ENCODE measurements around the gene CDC37.
"Not testable (repeated sequence)": the region's sequence is repeated elsewhere in the genome, so short reads cannot be mapped to it uniquely, and the experiment has no call there.

The CDC37 gene

DNA sequence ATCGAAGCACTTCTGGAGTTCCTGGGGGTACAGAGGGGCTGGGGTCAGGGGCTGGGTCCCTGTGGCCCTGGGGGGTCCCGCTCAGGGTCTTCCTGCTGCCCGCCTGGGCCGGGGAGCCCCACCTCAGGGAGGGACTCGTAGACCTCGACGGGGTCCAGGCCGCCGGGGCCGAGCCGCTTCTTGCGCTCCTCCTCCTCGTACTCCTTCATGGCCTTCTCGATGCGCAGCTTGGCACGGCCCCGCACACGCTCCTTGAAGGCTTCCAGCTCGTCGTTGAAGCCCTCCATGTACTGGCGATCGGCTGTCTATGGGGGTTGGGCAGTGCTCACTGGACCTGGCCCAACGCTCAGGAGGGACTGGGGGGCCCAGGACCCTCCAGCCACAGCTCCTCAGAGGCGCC lies 10.2 kb downstream of the CDC37 start:
- no peak for DNase-seq (ENCODE audit: low spot score)

DNA sequence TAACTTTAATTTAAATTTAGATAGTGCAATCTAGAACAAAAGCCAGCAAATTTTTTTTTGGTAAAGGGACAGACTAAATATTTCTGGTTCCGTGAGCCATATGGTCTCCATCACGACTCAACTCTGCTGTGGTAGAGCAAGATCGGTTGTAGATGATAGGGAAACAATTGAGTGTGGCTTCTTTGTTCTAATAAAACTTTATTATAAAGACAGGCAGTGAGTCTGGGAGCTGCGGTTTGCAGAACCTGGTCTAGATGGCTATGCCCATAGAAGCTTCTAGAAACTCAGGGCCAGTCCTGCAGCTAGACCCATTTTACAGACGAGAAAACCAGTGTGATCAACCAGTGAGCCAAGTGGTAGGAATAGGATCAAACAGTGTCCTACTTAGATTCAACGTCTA lies 11.2 kb downstream of the CDC37 start:
- DNase-seq (ENCODE audit: low spot score): no peak

DNA sequence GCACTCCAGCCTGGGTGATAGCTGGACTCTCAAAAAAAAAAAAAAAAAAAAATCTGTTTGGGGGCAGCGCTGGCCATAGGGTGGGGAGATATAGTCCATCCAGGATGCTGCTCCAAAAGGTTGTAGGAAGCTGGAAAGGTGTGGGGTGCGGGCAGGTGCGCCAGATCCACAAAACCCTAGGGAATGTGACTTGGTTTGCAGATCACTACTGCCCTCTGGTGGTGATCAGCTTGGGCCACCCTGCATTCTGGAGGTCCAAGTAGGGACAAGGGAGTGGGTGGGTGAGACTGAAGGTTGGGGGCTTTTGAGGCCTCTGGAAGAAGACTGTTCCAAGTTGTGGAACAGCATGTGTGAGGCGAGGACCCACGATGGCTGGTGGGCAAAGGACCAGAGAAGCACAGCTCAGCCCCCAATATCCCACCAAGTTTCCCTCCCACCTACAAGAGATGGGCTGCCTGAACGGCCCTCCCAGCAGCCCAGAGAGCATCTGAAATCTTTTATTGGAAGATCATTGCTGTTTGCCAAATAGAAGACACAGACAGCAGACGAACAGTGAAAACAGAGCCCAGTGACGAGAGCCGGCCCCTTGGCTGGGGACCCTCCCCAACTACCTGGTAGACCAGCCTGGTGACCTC lies 12.6 kb downstream of the CDC37 start:
- peak; percentile 80 for DNase-seq (ENCODE audit: low spot score)

DNA sequence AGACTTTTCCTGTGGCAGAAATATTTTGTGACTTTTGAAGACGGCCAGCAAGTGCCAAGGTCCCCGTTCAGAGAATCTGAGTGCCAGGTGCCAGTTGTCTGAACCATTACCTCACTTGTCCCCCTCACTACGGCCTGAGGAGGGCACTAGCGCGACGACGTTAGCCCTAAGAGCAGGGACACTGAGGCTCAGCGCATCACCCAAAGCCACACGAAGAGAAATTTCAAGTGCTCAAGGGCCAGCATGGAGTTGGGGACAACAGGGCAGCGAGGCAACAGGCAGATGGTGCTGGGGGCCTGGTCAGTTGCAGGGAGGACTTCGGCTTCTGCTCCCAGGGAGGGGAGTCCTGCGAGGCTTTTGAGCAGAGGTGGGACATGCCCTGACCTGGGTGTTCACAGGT lies 13.5 kb downstream of the CDC37 start:
- DNase-seq (ENCODE audit: low spot score): no peak

DNA sequence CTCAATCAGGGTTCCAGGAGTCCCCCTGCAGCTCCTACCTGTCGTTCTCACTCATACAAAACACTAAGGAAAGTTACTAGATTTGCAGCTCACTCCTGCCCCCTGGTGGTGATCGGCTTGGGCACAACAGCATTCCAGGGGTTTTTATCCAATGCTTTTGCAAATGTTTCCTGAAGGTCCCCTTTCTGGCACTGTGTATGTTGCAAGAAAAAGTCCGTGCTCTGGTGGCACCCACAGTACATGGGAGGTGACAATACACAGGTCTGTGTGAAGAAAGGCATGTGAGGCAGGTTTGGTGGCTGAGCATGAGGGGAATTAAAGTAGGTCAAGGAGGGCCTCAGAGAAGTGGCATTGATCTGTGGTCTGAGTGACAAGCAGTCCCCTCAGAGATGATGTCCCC lies 14.4 kb downstream of the CDC37 start:
- DNase-seq (ENCODE audit: low spot score): peak; percentile 69

DNA sequence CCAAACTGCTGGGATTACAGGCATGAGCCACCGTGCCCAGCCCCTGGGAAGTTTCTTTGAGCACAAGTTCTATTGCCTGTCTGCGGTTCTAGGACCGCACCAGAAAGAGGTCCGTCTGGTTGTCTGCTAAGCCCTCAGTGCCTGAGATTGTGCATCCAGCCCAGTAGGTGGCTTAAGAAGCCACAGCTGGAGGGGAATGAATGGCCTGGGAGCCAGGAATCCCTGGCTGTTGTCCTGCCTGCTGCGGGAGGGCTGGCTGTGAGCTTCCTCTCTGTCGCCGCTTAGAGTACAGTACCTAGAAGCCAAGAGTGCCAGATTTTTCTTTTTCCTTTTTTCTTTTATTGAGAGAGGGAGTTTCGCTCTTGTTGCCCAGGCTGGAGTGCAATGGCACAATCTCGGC lies 18.8 kb downstream of the CDC37 start:
- DNase-seq (ENCODE audit: low spot score): no peak

DNA sequence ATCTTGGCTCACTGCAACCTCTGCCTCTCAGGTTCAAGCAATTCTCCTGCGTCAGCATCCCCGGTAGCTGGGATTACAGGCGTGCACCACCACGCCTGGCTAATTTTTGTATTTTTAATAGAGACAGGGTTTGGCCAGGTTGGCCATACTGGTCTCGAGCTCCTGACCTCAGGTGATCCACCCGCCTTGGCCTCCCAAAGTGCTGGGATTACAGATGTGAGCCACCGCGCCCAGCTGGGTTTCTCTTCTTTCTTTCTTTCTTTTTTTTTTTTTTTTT lies 20.2 kb downstream of the CDC37 start:
- not testable (repeated sequence) for DNase-seq (ENCODE audit: low spot score)

DNA sequence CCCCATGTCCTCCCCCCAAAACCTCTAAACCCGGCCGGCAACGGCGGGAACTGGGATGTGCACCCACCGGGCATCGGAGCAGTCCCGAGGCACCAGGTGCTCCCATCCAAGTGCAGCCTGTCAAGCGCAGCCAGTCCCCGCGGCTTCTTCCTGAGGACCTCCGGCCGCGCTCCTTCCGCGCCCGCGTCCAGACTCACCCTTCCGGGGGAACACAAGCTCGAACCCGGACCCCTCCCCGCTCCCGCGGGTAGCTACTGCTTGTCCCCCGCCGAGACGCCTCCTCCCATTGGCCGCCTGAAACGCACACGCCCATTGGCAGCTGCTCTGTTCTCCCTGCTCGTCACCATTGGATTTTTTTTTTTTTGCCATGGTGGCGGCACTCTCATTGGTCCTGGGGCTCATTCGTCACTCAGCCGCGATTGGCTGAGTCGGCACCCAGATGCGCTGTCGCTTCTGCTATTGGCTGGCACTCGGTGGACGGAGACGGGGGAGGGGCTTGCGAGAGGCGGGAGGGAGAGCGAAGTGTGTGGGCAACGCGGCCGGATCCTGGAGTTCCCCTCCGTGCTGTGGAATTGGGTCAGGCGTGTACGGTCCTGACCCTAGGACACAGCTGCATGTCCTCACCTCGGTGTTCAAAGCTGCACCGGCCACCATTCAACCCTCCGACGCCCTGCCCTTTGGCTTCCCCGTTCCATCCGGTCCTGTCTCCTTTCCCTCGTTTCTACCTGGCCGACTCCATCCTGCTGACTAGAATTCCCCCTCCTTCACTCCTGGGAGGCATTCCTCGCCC lies 22.8 kb downstream of the CDC37 start, which contains the start of gene TYK2:
TSS of gene TYK2 (minus strand) at position 260 of the 790 bp plus-strand sequence. CDS start 2,166 bp downstream, outside the sequence.
- peak; percentile 100 for DNase-seq (ENCODE audit: low spot score)

DNA sequence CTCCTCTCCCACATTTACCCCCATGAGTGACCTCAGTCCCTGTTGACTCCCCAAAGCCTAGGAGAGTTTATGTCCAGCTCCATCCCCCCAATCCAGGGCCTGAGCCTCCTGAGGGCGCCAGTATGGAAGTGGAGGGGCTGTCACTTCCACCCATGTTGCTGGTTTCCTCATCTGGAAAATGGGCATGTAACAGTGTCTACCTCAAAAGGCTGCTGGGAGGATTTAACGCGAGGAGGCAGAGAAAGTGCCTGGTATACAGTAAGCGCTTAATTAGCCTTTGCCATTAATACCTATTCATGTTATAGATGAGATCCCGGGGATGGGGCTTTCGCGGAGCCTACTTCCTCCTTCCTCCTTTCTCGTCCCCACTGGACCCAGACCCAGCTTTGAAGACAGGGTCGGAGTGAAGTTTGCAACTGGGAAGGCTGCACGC lies 23.4 kb downstream of the CDC37 start:
- DNase-seq (ENCODE audit: low spot score): peak; percentile 44

DNA sequence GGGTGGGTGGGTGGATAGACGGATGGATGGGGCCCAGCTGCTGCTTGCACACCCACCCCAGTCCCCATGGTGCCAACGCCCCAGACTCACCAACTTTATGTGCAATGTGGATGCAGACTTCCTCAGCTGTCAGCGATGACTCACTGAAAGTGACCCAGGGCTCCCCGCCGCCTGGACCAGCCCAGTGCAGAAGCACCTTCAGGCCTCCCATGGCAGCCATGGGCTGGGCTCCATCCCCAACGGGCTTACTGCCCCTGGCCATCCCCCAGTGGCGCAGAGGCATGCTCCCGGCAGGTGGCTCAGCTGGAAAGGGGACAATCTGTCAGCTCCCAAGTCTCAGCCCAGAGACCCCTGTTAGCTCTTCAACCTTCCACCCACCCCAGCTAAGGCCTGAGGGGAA lies 25.2 kb downstream of the CDC37 start:
- DNase-seq (ENCODE audit: low spot score): no peak

DNA sequence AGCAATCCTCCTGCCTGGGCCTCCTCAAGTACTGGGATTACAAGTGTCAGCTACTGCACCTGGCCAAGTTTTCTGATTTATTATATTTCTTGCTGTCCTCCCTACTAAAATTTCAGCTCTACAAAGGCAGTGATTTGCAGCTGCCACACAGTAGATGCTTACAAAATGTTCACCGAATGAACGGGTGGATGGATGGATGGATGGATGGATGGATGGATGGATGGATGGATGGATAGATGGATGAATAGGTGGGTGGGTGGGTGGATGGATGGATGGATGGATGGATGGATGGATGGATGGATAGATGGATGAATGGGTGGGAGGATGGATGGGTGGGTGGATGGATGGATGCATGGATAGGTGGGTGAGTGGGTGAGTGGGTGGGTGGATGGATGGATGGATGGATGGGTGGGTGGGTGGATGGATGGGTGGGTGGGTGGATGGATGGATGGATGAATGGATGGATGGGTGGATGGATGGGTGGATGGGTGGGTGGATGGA lies 26.2 kb downstream of the CDC37 start:
- not testable (repeated sequence) for DNase-seq (ENCODE audit: low spot score)

DNA sequence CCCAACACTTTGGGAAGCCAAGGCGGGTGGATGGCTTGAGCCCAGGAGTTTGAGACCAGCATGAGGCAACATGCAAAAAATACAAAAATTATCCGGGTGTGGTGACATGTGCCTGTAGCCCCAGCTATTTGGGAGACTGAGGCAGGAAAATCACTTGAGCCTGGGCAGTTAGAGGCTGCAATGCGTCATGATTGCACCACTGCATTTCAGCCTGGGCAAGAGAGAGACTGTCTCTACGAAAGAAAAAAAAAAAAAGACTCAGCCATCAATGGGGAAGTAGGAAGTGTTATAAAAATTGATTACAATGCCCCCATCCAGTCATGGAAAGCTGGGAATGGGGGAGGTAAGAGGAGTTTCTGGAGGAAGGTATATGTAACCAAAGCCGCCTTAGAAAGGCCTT lies 28.4 kb downstream of the CDC37 start:
- DNase-seq (ENCODE audit: low spot score): no peak

DNA sequence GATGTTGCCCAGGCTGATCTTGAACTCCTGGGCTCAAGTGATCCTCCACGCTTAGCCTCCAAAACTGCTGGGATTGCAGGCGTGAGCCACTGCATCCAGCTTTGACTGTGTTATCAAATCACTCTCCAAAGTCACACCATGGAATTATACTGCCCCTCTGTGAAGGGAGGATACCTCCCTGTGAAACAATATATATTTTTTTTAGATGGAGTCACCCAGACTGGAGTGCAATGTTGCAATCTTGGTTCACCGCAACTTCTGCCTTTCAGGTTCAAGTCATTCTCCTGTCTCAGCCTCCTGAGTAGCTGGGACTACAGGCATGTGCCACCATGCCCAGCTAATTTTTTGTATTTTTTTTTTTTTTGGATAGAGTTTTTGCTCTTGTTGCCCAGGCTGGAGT lies 30.7 kb downstream of the CDC37 start:
- no peak for DNase-seq (ENCODE audit: low spot score)

DNA sequence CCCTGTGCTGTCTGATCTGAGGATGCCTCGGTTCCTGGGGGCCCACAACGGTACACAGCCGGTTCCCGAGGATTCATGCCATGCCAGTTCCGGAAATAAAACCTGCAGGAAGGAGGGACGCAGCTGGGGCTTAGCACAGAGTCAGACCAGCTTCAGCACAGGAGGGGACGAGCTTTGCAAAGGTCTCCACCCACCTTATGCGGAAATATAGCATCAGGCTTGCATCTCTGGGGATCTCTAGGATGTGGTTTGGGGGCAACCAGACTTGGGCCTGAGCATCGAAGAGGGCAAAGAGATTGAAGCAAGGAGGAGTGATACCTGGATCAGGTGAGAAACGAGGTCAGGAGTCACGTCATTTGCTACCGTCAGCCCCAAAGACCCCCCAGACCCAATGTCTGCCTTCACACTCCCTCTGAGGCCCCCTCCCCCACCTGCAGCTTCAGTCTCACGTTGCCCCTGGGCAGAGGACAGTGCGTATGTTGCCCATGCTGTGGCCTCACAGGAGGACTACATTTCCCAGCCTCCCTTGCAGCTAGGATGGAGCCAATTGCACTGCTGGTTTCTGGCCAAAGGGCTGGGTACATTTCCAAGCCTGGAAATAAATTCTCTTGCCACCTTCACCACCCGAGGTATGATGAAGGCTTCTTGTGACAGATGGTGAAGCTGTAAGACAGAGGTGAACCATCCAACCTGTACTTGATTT lies 35.1 kb downstream of the CDC37 start:
- DNase-seq (ENCODE audit: low spot score): no peak

DNA sequence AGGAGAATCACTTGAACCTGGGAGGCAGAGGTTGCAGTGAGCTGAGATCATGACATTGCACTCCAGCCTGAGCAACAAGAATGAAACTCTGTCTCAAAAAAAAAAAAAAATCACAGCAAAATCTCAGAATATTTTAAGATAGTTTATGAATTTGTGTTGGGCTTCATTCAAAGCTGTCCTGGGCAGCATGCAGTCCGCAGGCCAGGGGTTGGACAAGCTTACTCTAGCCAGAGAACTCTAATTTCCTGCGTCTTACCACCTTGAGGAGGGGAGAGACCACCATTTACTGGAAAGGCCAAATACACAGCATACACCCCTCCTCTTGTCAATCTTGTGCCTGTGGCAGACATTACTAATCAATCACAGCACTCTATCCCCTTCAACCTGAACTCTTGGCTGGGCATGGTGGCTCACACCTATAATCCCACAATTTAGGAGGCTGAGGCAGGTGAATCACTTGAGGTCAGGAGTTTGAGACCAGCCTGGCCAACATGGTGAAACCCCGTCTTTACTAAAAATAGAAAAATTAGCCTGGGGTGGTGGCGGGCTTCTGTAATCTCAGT lies 36.3 kb downstream of the CDC37 start:
- not testable (repeated sequence) for DNase-seq (ENCODE audit: low spot score)

DNA sequence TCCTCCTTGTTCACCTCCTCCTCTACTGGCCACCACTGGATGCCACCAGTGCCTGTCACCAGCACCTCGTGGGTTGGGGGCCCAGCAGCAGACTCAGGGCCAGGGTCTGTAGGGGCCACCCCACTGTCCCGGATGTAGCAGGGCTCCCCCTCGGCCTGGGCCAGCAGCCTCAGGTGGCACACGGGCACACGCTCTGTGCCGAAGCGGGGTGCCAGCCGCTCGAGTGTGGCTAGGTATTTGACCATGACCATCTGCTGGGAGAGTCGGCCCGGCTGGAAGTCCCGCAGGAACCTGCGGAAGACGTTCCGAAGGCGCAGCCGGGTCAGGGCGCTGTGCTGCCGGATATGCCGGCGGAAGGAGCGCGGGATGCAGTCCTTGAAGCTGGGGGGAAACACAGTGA lies 37.8 kb downstream of the CDC37 start:
- DNase-seq (ENCODE audit: low spot score): no peak

DNA sequence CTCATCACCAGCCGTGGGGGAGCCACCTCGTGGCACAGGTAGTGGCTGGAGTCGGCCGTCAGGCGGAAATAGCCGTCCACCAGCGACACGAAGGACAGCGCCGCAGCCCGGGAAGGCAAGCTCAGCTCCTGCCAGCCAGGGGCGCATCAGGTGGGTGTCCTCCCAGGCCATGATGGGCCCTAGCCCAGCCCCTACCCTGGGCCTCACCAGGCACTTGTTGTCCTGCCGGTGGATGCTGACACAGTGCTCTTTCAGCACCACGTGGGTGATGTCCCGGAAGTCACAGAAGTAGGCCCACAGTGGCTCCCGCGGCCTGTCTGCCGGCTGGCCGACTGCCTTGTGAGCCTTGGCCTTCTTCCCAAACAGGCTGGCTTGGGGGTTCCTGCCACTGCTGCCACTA lies 38.7 kb downstream of the CDC37 start:
- DNase-seq (ENCODE audit: low spot score): no peak

DNA sequence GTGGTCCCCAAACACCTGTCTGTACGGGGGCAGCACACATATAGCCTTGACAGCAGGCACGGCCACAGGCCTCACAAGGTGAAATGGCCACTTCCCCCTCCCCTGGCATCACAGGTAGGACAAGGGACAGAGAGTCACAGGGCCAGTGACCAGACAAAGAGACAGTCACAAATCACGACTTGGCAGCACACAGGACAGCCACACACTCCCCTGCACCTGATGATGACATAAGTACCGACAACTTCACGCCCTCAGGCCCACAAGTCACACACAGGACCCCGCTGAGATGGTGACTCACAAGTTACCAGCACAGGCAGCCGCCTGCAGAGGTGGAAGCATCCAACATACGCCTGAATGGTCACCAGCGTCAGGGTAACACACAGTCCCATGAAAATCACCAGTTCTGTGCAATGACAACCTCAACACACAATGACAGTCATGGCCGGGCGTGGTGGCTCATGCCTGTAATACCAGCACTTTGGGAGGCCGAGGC lies 39.5 kb downstream of the CDC37 start:
- DNase-seq (ENCODE audit: low spot score): no peak

DNA sequence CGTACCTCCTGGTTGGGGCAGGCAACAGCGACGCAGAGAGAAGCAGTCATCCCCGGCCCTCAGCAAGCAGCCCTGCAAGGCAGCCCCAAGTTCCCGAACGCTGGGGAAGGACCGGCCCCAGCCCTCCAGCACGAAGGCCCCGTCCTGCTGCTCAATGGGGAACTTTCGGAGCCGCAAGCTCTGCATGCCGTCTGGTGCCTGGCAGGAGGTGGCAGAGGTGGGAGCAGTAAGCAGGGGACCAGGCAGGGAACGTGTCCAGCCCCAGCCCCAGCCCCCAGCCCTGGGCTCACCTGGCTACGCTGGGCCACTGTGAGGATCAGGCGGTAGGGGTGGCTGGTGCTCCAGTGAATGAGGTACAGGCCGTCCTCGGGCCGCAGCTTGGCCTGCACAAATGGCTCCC lies 41.1 kb downstream of the CDC37 start:
- DNase-seq (ENCODE audit: low spot score): no peak

DNA sequence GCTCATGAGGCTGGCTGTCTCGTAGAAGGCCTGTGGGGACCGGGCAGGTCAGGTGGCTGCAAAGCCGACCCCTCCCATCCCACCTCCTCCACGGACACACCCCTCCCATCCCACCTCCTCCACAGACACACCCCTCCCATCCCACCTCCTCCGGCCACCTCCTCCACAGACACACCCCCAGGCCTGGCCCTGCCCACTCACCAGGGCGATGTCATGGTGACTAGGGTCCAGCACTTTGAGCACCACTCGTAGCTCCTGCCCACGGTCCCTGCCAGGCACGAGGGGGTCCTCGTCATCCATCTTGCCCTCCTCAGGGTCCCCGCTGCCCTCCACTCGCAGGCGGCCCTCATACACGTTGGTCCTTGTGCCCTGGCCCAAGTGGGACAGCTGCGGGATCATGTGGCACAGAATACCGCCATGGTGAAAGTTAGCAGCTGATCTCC lies 41.8 kb downstream of the CDC37 start:
- DNase-seq (ENCODE audit: low spot score): no peak

DNA sequence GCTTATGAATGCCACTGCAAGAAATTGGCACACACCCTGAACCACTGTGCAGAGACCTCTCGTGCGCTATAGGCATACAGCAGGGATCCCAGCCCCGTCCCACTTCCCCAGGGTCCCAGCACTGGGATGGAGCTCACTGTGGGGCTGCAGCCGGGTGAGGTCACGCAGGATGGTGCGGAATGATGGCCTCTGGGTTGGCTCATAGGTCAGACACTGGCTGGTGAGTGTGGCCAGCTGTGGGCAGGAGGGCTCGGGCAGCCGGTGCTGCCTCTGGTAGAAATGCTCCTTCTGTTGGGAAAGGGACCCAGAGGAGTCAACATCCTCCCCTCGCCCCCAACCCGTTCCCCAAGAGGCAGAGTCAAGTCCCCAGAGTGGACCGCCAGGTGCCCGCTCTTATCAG lies 46.9 kb downstream of the CDC37 start:
- DNase-seq (ENCODE audit: low spot score): no peak

DNA sequence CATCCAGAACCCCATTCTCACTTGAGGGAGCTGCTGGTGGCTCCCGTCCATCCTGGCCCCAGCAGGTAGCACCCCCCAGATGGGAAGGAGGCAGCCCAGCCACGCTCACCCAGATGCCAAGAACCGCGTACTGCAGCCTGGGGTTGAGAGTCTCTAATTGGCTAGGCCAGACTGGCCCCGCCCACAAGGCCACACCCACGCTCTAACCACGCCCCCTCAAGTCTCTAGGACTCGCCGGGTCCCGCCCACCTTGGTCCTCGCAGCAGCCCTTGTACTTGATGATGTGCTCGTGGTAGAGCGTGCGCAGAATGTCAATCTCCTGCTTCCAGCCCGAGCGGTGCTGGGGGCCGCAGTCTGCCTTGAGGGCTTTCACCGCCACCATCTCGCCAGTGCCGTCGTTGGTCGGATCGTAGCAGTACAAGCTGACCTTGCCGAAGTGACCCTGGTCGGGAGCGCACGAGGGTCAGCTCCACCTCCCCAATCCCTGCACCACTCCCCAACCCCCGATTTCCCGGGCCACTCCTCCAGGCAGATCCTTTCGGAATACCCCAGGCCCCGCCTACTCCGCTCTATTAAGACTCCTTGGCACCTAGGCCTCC lies 49.5 kb downstream of the CDC37 start:
- DNase-seq (ENCODE audit: low spot score): no peak
